H9 (cell line): Measurements from ENCODE around the gene ZNF844. TPM values are rescaled to one million over a fixed set of nuclear protein-coding genes. Genes with fewer than 3 reads are reported as not detected.

Source experiments
- DNase-seq: peaks from one replicate; pipeline ENCODE4 v3.0.0-alpha.2; 2017
- H2AFZ ChIP-seq: one replicate; pipeline ENCODE4 v1.6.1; 2013; ENCODE audit warnings: mild to moderate bottlenecking, low read length, control low read depth, moderate library complexity
- H2AK5ac ChIP-seq: 2 replicates; pipeline ENCODE4 v1.6.1; 2013; ENCODE audit warnings: low read length, control low read depth, mixed read lengths; ENCODE audit not compliant: insufficient read length
- H2BK120ac ChIP-seq: one replicate; pipeline ENCODE4 v1.6.1; 2013; ENCODE audit warnings: low read depth, mild to moderate bottlenecking, low read length, control low read depth, inconsistent platforms; ENCODE audit not compliant: poor library complexity, severe bottlenecking
- H2BK12ac ChIP-seq: 2 replicates; pipeline ENCODE4 v1.6.1; 2013; ENCODE audit warnings: low read length, control low read depth, mixed read lengths, low read depth; ENCODE audit not compliant: insufficient read length
- H2BK15ac ChIP-seq: 2 replicates; pipeline ENCODE4 v1.6.1; 2013; ENCODE audit warnings: low read depth, low read length, control low read depth
- H2BK20ac ChIP-seq: one replicate; pipeline ENCODE4 v1.6.1; 2013; ENCODE audit warnings: low read depth, mild to moderate bottlenecking, low read length, control low read depth, inconsistent platforms; ENCODE audit not compliant: poor library complexity, severe bottlenecking
- H2BK5ac ChIP-seq: 2 replicates; pipeline ENCODE4 v1.6.1; 2013; ENCODE audit warnings: low read length, control low read depth, mixed read lengths; ENCODE audit not compliant: insufficient read length
- H3K14ac ChIP-seq: 2 replicates; pipeline ENCODE4 v1.6.1; 2013; ENCODE audit warnings: low read length, control low read depth; ENCODE audit not compliant: insufficient read depth
- H3K18ac ChIP-seq: 2 replicates; pipeline ENCODE4 v1.6.1; 2013; ENCODE audit warnings: low read depth, mild to moderate bottlenecking, mixed read lengths, low read length, control low read depth; ENCODE audit not compliant: insufficient read length
- H3K23ac ChIP-seq: 2 replicates; pipeline ENCODE4 v1.6.1; 2013; ENCODE audit warnings: low read length, control low read depth, mixed read lengths, low read depth; ENCODE audit not compliant: insufficient read length
- H3K23me2 ChIP-seq: 2 replicates; pipeline ENCODE4 v1.6.1; 2013; ENCODE audit warnings: low read depth, mild to moderate bottlenecking, mixed read lengths, low read length, control low read depth; ENCODE audit not compliant: insufficient read length, poor library complexity, severe bottlenecking
- H3K27ac ChIP-seq: 2 replicates; pipeline ENCODE4 v1.5.1; 2013; ENCODE audit warnings: low read length, control low read depth, mixed read lengths, low read depth; ENCODE audit not compliant: insufficient read length
- H3K27me3 ChIP-seq: 2 replicates; pipeline ENCODE4 v1.6.1; 2013; ENCODE audit warnings: low read length, control low read depth, inconsistent platforms; ENCODE audit not compliant: insufficient read depth
- H3K4ac ChIP-seq: 2 replicates; pipeline ENCODE4 v1.6.1; 2013; ENCODE audit warnings: low read depth, mild to moderate bottlenecking, control low read depth, inconsistent platforms, low read length, moderate library complexity
- H3K4me1 ChIP-seq: 2 replicates; pipeline ENCODE4 v1.6.1; 2013; ENCODE audit warnings: low read length, control low read depth, inconsistent platforms; ENCODE audit not compliant: insufficient read depth
- H3K4me2 ChIP-seq: 2 replicates; pipeline ENCODE4 v1.6.1; 2013; ENCODE audit warnings: low read length, control low read depth, mixed read lengths; ENCODE audit not compliant: insufficient read length, insufficient read depth
- H3K56ac ChIP-seq: 2 replicates; pipeline ENCODE4 v1.6.1; 2013; ENCODE audit warnings: low read depth, mild to moderate bottlenecking, mixed read lengths, low read length, control low read depth; ENCODE audit not compliant: insufficient read length
- H3K79me1 ChIP-seq: 2 replicates; pipeline ENCODE4 v1.6.1; 2013; ENCODE audit warnings: low read depth, mild to moderate bottlenecking, moderate library complexity, low read length, control low read depth, inconsistent platforms; ENCODE audit not compliant: insufficient read depth, poor library complexity, severe bottlenecking
- H3K79me2 ChIP-seq: 2 replicates; pipeline ENCODE4 v1.6.1; 2013; ENCODE audit warnings: low read length, control low read depth, inconsistent platforms; ENCODE audit not compliant: insufficient read depth
- H3K9ac ChIP-seq: 2 replicates; pipeline ENCODE4 v1.6.1; 2013; ENCODE audit warnings: low read length, control low read depth, mixed read lengths; ENCODE audit not compliant: insufficient read length; ENCODE audit errors: extremely low read depth
- H3K9me3 ChIP-seq: one replicate; pipeline ENCODE4 v1.6.1; 2013; ENCODE audit warnings: low read depth, low read length, inconsistent platforms; ENCODE audit not compliant: control insufficient read depth
- H3T11ph ChIP-seq: one replicate; pipeline ENCODE4 v1.6.1; 2013; ENCODE audit warnings: mild to moderate bottlenecking, low read length, control low read depth, inconsistent platforms
- H4K20me1 ChIP-seq: one replicate; pipeline ENCODE4 v1.6.1; 2013; ENCODE audit not compliant: control insufficient read depth, insufficient read length, insufficient read depth
- H4K5ac ChIP-seq: 2 replicates; pipeline ENCODE4 v1.6.1; 2013; ENCODE audit warnings: low read depth, mild to moderate bottlenecking, mixed read lengths, low read length, control low read depth; ENCODE audit not compliant: insufficient read length
- H4K8ac ChIP-seq: replicated peaks from 2 replicates; pipeline ENCODE4 v1.6.1; 2013; ENCODE audit warnings: low read length, control low read depth, mixed read lengths, low read depth; ENCODE audit not compliant: insufficient read length
- H4K91ac ChIP-seq: 2 replicates; pipeline ENCODE4 v1.6.1; 2013; ENCODE audit warnings: low read depth, mild to moderate bottlenecking, moderate library complexity, mixed read lengths, low read length, control low read depth; ENCODE audit not compliant: insufficient read length
- H3K27ac Mint-ChIP-seq, 3 experiments: 2 replicates in 2 of 3; 3 replicates in 1 of 3; pipeline ENCODE4 v1.8.0; 2020 to 2021; ENCODE audit warnings: mixed read lengths in 3 of 3, mild to moderate bottlenecking in 1 of 3, moderate library complexity in 1 of 3
- H3K27me3 Mint-ChIP-seq: 2 replicates; pipeline ENCODE4 v1.8.0; 2021; ENCODE audit warnings: low read depth, mild to moderate bottlenecking, moderate library complexity, mixed read lengths
- H3K36me3 Mint-ChIP-seq, 3 experiments: 2 replicates in 2 of 3; 3 replicates in 1 of 3; pipeline ENCODE4 v1.8.0; 2020 to 2021; ENCODE audit warnings: low read depth in 3 of 3, mixed read lengths in 3 of 3; ENCODE audit not compliant: insufficient read depth in 1 of 3
- H3K4me1 Mint-ChIP-seq, 2 experiments: 2 replicates each; pipeline ENCODE4 v1.8.0; 2020; ENCODE audit warnings: mixed read lengths in 2 of 2
- H3K4me3 Mint-ChIP-seq, 2 experiments: 2 replicates in 1 of 2; 3 replicates in 1 of 2; pipeline ENCODE4 v1.8.0; 2020 to 2021; ENCODE audit warnings: mild to moderate bottlenecking in 2 of 2, mixed read lengths in 2 of 2, moderate library complexity in 1 of 2
- H3K9me3 Mint-ChIP-seq, 2 experiments: 2 replicates in 1 of 2; 3 replicates in 1 of 2; pipeline ENCODE4 v1.8.0; 2020; ENCODE audit warnings: mild to moderate bottlenecking in 2 of 2, mixed read lengths in 2 of 2, moderate library complexity in 1 of 2
- CTCF ChIP-seq: fragments of 200-600 bp; sonication (generic); conservative IDR thresholded peaks from 3 replicates; pipeline ENCODE4 v1.8.0; 2021; ENCODE audit warnings: antibody characterized with exemption, mild to moderate bottlenecking
- WGBS: extraction: QIAGEN DNeasy Blood & Tissue Kit; methylation state at CpG from one replicate; pipeline ENCODE4 v1.1.7; 2013; ENCODE audit warnings: missing lambda C conversion rate, low lambda C conversion rate, mixed read lengths; ENCODE audit not compliant: insufficient read length; ENCODE audit errors: extremely low coverage; 5-methylcytosine and 5-hydroxymethylcytosine counted together
- total RNA-seq: library from RNA; stranded (reverse); gene quantifications from 2 replicates; pipeline ENCODE4 v1.2.1, GENCODE V29; 2021

ZNF844 gene
- total RNA-seq, 1 experiment from 2014 or later: 10.0 TPM

GRCh38 chr19:12052497-12053169, 11.9 kb upstream of the ZNF844 start, which contains the start of gene ZNF878:
TSS of gene ZNF878 (minus strand) at chr19:12052961. CDS start at chr19:12052801, 160 bp downstream.
- Histone ChIP-seq H3K79me1 (no peaks in the 10 kb centered on the region), H3K4me1 (no peaks in the 10 kb centered on the region), H3K14ac (0 out of 2 replicates have a peak within 1 kb of the TSS, but pooled peaks have one; percentile 59), H2BK12ac (no peak within 1 kb of the TSS), H3K9ac (peak within 1 kb of the TSS; percentile 71), H4K5ac (no peak within 1 kb of the TSS), H2BK5ac (no peak within 1 kb of the TSS), H2BK120ac (no peak within 1 kb of the TSS), H3K79me2 (no peaks in the 10 kb centered on the region), H3K56ac (no peak within 1 kb of the TSS), H3K27me3 (no peaks in the 10 kb centered on the region), H3K23ac (no peak within 1 kb of the TSS), H4K20me1 (no peaks in the 10 kb centered on the region), H3K9me3 (peaks cover 6% of the 10 kb centered on the region), H4K8ac (no peak within 1 kb of the TSS), H2AFZ (no peak within 1 kb of the TSS), H3K4me2 (peak within 1 kb of the TSS; percentile 83), H3K4ac (no peak within 1 kb of the TSS), H3K18ac (peak within 1 kb of the TSS; percentile 67), H2AK5ac (no peak within 1 kb of the TSS), H2BK20ac (no peak within 1 kb of the TSS), H3K23me2 (peaks cover 9% of the 10 kb centered on the region), H3K27ac (peak within 1 kb of the TSS; percentile 35), H4K91ac (no peak within 1 kb of the TSS), H3T11ph (no peak within 1 kb of the TSS), H2BK15ac (no peak within 1 kb of the TSS)
- WGBS: no CpG with 5 or more reads among the region's 46 CpGs
- TF ChIP-seq CTCF: peak; percentile 45; the same call in 2 of the 3 replicates
- Mint-ChIP-seq H3K4me1 (peaks cover 17 to 23% of the 10 kb centered on the region in 2 experiments), H3K27me3 (peaks cover 24% of the 10 kb centered on the region), H3K36me3 (peaks cover 4 to 12% (median 8%) of the 10 kb centered on the region in 3 experiments; a peak in 6 of 7 replicates), H3K27ac (peak within 1 kb of the TSS; percentile 94 to 99 (median 95); a peak in 6 of 7 replicates), H3K4me3 (peak within 1 kb of the TSS; percentile 85 to 87), H3K9me3 (peaks cover 9 to 28% of the 10 kb centered on the region in 2 experiments)
- peak; percentile 98 for DNase-seq
